HCT116 (cell line): ENCODE results near the gene SUMO1. TPM values are rescaled to one million over a fixed set of nuclear protein-coding genes. Genes with fewer than 3 reads are reported as not detected.

Experiments used
- ATAC-seq: fragments of 200-7000 bp; cut with Tn5 transposase; 2 replicates; pipeline ENCODE4 v1.9.1; 2020; ENCODE audit warnings: mild to moderate bottlenecking, moderate library complexity
- BruUV-seq: library from RNA; stranded (reverse); fragments of 400-500 nt; replicated peaks from 2 replicates; lab custom pipeline; 2021; lab: Mats Ljungman, UMichigan
- CTCF ChIA-PET: fragments of 300-600 bp; sonication (Branson Sonifier 250); formaldehyde crosslinking; loops from one replicate; lab custom pipeline; 2021; ENCODE audit warnings: antibody characterized with exemption; lab: Charles Lee
- POLR2A ChIA-PET: fragments of 300-600, 350-600 bp; sonication (Branson Sonifier 250); formaldehyde crosslinking; loops from one replicate; lab custom pipeline; 2021; ENCODE audit warnings: antibody characterized with exemption; lab: Charles Lee
- RAD21 ChIA-PET, 2 experiments: fragments of 300-600 bp; sonication (Branson Sonifier 250); formaldehyde crosslinking; loops; one replicate each; lab custom pipeline; 2023; ENCODE audit warnings: low total read pairs in 2 of 2; ENCODE audit not compliant: uncharacterized antibody in 2 of 2, unreplicated experiment in 2 of 2, low non-redundant PET in 1 of 2; lab: Charles Lee
- DNase-seq: peaks from one replicate; pipeline ENCODE4 v3.0.0-alpha.2; 2010; ENCODE audit warnings: low read depth, low spot score
- H2AFZ ChIP-seq: fragments of 200-600 bp; shearing (Covaris generic), sonication (generic); 2 replicates; pipeline ENCODE4 v1.6.1; 2017; ENCODE audit warnings: low read depth, mixed run types, mixed read lengths, antibody characterized with exemption, low read length; ENCODE audit not compliant: poor library complexity, severe bottlenecking
- H3K27ac ChIP-seq: 2 replicates; pipeline ENCODE4 v1.5.1; 2012; ENCODE audit warnings: low read depth, low read length
- H3K27me3 ChIP-seq: fragments of 200-600 bp; sonication (generic); 2 replicates; pipeline ENCODE4 v1.6.1; 2016; ENCODE audit warnings: mixed run types, low read length, mixed read lengths; ENCODE audit not compliant: insufficient read depth
- H3K36me3 ChIP-seq, 2 experiments: fragments of 200-500 bp in 1 of 2; fragments of 200-600 bp in 1 of 2; sonication (Bioruptor generic) in 1 of 2; sonication (generic) in 1 of 2; 2 replicates each; pipeline versions ENCODE4 v1.5.1 to v1.6.1; 2014 to 2016; ENCODE audit warnings: low read length in 2 of 2, inconsistent platforms in 1 of 2, mixed read lengths in 1 of 2, mixed run types in 1 of 2; ENCODE audit not compliant: insufficient read depth in 2 of 2, control insufficient read depth in 1 of 2
- H3K4me1 ChIP-seq, 2 experiments: fragments of 200-600 bp in 1 of 2; sonication (generic) in 1 of 2; 2 replicates each; pipeline versions ENCODE4 v1.5.1 to v1.6.1; 2012 to 2017; ENCODE audit warnings: low read length in 2 of 2, inconsistent platforms in 1 of 2, mild to moderate bottlenecking in 1 of 2, mixed read lengths in 1 of 2, mixed run types in 1 of 2, moderate library complexity in 1 of 2; ENCODE audit not compliant: insufficient read depth in 2 of 2, control insufficient read depth in 1 of 2
- H3K4me2 ChIP-seq: fragments of 200-600 bp; sonication (generic); 2 replicates; pipeline ENCODE4 v1.6.1; 2017; ENCODE audit warnings: mixed run types, low read length, mixed read lengths
- H3K4me3 ChIP-seq, 2 experiments: fragments of 200-600 bp in 1 of 2; sonication (generic) in 1 of 2; replicated peaks in 1 of 2; 2 replicates each; pipeline ENCODE4 v1.5.1; 2011 to 2016; ENCODE audit warnings: low read length in 2 of 2, control low read depth in 1 of 2, low read depth in 1 of 2, mild to moderate bottlenecking in 1 of 2, mixed read lengths in 1 of 2, mixed run types in 1 of 2
- H3K79me2 ChIP-seq: fragments of 200-600 bp; sonication (generic); 2 replicates; pipeline ENCODE4 v1.6.1; 2017; ENCODE audit warnings: mild to moderate bottlenecking, mixed run types, low read length, moderate library complexity, mixed read lengths; ENCODE audit not compliant: insufficient read depth
- H3K9ac ChIP-seq: fragments of 200-600 bp; sonication (generic); 2 replicates; pipeline ENCODE4 v1.6.1; 2016; ENCODE audit warnings: low read length, mixed read lengths
- H3K9me2 ChIP-seq: fragments of 200-600 bp; sonication (generic), shearing (Covaris generic); 2 replicates; pipeline ENCODE4 v1.6.1; 2017; ENCODE audit warnings: mixed run types, mild to moderate bottlenecking, moderate library complexity; ENCODE audit not compliant: insufficient read depth
- H3K9me3 ChIP-seq, 2 experiments: fragments of 200-500 bp in 1 of 2; fragments of 200-600 bp in 1 of 2; sonication (Bioruptor generic) in 1 of 2; sonication (generic) in 1 of 2; 2 replicates each; pipeline ENCODE4 v1.6.1; 2014 to 2017; ENCODE audit warnings: low read length in 2 of 2, mixed read lengths in 2 of 2, inconsistent platforms in 1 of 2, low read depth in 1 of 2, mild to moderate bottlenecking in 1 of 2, mixed run types in 1 of 2, moderate library complexity in 1 of 2; ENCODE audit not compliant: control insufficient read depth in 1 of 2, insufficient read depth in 1 of 2
- H4K20me1 ChIP-seq: fragments of 200-600 bp; sonication (generic), shearing (Covaris generic); 2 replicates; pipeline ENCODE4 v1.6.1; 2017; ENCODE audit warnings: mixed run types, mild to moderate bottlenecking, moderate library complexity; ENCODE audit not compliant: insufficient read depth
- CBX3 ChIP-seq: IDR thresholded peaks from 2 replicates; pipeline ENCODE4 v1.6.1; 2012; ENCODE audit warnings: low read depth
- EGR1 ChIP-seq: IDR thresholded peaks from 2 replicates; pipeline ENCODE4 v1.6.1; 2012; ENCODE audit warnings: low read depth
- EZH2phosphoT487 ChIP-seq: fragments of 200-600 bp; IDR thresholded peaks from 2 replicates; pipeline ENCODE4 v1.6.1; 2018; ENCODE audit warnings: antibody characterized with exemption, borderline replicate concordance
- JUND ChIP-seq: IDR thresholded peaks from 2 replicates; pipeline ENCODE4 v1.6.1; 2012
- POLR2A ChIP-seq: IDR thresholded peaks from 2 replicates; pipeline ENCODE4 v1.7.0; 2011; ENCODE audit warnings: borderline replicate concordance; ENCODE audit not compliant: insufficient read depth, insufficient read length; ENCODE audit errors: extremely low read depth
- RAD21 ChIP-seq: IDR thresholded peaks from 2 replicates; pipeline ENCODE4 v1.6.1; 2012; ENCODE audit warnings: low read depth, mild to moderate bottlenecking
- SP1 ChIP-seq: IDR thresholded peaks from 2 replicates; pipeline ENCODE4 v1.6.1; 2012; ENCODE audit warnings: low read depth
- SRF ChIP-seq: IDR thresholded peaks from 2 replicates; pipeline ENCODE4 v1.6.1; 2012; ENCODE audit warnings: low read depth
- intact Hi-C: fragments of 100-400 bp; cut with micrococcal nuclease; formaldehyde crosslinking; loops from 2 replicates; pipeline ENCODE4 v1.10.0; 2022
- total RNA-seq: library from RNA; stranded (reverse); gene quantifications from one replicate; pipeline ENCODE4 v1.2.1, GENCODE V29; 2021; ENCODE audit not compliant: unreplicated experiment
- TF ChIP-seq, protein P1 (sequence below): IDR thresholded peaks from 2 replicates; pipeline ENCODE4 v1.6.1; 2011; ENCODE audit warnings: mild to moderate bottlenecking, low read length, moderate library complexity; ENCODE audit not compliant: insufficient replicate concordance; ENCODE audit errors: extremely low read depth
- TF ChIP-seq, protein P2 (sequence below): IDR thresholded peaks from 2 replicates; pipeline ENCODE4 v1.6.1; 2012
- TF ChIP-seq, protein P3 (sequence below): IDR thresholded peaks from 2 replicates; pipeline ENCODE4 v1.6.1; 2012
- TF ChIP-seq, protein P4 (sequence below), 3 experiments: fragments of 200-600 bp in 1 of 3; sonication (generic) in 1 of 3; IDR thresholded peaks in 2 of 3; conservative IDR thresholded peaks in 1 of 3; 2 replicates each; pipeline ENCODE4 v1.5.1; 2012 to 2017; ENCODE audit warnings: low read depth in 2 of 3, low read length in 2 of 3, antibody characterized with exemption in 1 of 3, borderline replicate concordance in 1 of 3, control low read depth in 1 of 3, mild to moderate bottlenecking in 1 of 3, mixed read lengths in 1 of 3, mixed run types in 1 of 3, moderate library complexity in 1 of 3; ENCODE audit not compliant: insufficient read depth in 1 of 3

The SUMO1 gene
- total RNA-seq, 1 experiment from 2014 or later = 130 TPM

DNA sequence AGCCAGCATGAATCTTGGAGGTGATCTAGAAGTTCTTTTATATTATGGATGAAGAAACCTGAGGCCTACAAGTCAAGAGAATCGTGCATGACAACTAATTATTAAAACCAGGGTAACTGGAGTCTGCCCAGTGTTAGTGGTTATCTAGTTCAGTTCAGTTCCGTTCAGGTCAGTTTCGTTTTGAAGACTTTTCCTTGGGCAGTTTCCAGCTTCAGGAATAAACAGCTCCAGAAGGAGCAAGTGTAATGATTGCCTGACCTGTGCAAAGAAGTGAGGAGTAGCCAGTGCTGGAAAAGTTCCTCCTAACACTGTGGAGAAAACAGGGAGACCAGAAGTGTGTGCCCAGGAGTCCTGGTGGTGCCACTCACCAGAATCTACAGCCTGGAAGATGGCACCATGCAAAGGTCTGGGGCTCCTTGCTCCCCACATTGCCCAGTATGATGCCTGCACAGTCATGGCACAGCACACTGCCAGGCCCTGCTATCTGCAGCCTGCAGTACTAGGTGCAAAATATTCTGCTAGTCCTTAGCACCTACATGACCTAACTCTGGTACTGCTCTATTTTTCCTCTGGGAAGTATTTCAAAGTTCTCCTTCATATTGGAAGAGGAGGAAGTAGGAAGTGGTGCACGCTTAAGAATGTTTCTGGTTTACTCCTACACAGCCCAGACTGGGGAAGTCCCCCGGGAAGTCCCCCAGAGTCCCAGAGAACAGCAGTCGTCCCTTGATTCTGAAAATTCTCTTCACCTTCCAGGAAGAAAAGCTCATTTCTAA is 65.8 kb downstream of the SUMO1 start (continued):
- TF ChIP-seq, protein P1, sequence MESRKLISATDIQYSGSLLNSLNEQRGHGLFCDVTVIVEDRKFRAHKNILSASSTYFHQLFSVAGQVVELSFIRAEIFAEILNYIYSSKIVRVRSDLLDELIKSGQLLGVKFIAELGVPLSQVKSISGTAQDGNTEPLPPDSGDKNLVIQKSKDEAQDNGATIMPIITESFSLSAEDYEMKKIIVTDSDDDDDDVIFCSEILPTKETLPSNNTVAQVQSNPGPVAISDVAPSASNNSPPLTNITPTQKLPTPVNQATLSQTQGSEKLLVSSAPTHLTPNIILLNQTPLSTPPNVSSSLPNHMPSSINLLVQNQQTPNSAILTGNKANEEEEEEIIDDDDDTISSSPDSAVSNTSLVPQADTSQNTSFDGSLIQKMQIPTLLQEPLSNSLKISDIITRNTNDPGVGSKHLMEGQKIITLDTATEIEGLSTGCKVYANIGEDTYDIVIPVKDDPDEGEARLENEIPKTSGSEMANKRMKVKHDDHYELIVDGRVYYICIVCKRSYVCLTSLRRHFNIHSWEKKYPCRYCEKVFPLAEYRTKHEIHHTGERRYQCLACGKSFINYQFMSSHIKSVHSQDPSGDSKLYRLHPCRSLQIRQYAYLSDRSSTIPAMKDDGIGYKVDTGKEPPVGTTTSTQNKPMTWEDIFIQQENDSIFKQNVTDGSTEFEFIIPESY = no peak
- TF ChIP-seq, protein P2, sequence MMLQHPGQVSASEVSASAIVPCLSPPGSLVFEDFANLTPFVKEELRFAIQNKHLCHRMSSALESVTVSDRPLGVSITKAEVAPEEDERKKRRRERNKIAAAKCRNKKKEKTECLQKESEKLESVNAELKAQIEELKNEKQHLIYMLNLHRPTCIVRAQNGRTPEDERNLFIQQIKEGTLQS = no peak
- no peak for TF ChIP-seq RAD21
- TF ChIP-seq POLR2A = no peak
- no peak for TF ChIP-seq EGR1
- TF ChIP-seq, protein P3, sequence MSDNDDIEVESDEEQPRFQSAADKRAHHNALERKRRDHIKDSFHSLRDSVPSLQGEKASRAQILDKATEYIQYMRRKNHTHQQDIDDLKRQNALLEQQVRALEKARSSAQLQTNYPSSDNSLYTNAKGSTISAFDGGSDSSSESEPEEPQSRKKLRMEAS = no peak

DNA sequence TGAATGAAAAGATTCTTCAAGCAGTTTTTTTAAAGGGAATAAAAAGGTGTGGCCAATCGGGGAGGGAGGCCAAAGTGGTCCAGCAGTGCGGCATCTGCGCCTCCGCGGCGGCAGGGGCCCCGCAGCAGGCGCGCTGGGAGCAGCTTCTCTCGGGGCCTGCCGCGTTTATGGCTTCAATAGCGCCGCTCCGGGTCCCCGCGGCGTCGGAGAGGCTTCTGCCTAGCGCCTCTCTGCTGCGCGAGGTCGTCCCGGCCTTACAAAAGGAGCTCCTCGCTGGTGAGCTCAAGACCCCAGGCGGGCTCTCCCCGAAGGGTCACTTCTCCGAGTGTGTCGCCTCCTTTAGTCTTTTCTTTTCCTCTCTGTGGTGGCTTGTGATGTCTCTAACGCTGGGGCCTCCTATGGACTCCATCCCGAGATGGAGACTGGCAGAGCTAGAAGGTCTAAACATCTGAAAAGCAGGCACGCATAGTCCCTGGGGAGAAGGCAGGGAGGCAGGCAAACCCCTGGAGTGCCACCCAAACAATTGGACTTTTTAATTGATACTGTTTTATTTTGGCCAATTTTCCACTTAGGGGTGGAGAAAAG is 67.1 kb downstream of the SUMO1 start:
- TF ChIP-seq EZH2phosphoT487 (no peak), JUND (no peak), SRF (no peak), CBX3 (no peak), SP1 (no peak)
- TF ChIP-seq, protein P4, sequence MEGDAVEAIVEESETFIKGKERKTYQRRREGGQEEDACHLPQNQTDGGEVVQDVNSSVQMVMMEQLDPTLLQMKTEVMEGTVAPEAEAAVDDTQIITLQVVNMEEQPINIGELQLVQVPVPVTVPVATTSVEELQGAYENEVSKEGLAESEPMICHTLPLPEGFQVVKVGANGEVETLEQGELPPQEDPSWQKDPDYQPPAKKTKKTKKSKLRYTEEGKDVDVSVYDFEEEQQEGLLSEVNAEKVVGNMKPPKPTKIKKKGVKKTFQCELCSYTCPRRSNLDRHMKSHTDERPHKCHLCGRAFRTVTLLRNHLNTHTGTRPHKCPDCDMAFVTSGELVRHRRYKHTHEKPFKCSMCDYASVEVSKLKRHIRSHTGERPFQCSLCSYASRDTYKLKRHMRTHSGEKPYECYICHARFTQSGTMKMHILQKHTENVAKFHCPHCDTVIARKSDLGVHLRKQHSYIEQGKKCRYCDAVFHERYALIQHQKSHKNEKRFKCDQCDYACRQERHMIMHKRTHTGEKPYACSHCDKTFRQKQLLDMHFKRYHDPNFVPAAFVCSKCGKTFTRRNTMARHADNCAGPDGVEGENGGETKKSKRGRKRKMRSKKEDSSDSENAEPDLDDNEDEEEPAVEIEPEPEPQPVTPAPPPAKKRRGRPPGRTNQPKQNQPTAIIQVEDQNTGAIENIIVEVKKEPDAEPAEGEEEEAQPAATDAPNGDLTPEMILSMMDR (IDR thresholded peaks at IDR 0.05 in 2 of 3, conservative IDR thresholded peaks at IDR 0.05 in 1 of 3; ENCODE audit: borderline replicate concordance in 1 of 3, insufficient read depth in 1 of 3, low read depth in 2 of 3, low read length in 2 of 3) = no peak
- Histone ChIP-seq H3K36me3 (no peaks in the 10 kb centered on the region), H3K27ac (no peak overlapping the region), H2AFZ (no peak overlapping the region), H3K9me2 (no peaks in the 10 kb centered on the region), H3K4me3 (no peak overlapping the region), H3K4me2 (no peak overlapping the region), H3K9me3 (no peaks in the 10 kb centered on the region), H3K4me1 (no peaks in the 10 kb centered on the region), H4K20me1 (no peaks in the 10 kb centered on the region), H3K9ac (no peak overlapping the region), H3K27me3 (no peaks in the 10 kb centered on the region), H3K79me2 (no peaks in the 10 kb centered on the region)
- no peak for ATAC-seq
- CTCF ChIA-PET = interaction anchor here (1.5 kb wide), 1 partner anchor 10 kb away, joined by 3 read pairs; no protein-coding TSS in a partner anchor
- intact Hi-C loops = no loop called here
- POLR2A ChIA-PET = no interaction called here
- BruUV-seq = no TSS peak
- DNase-seq = no peak
- RAD21 ChIA-PET = no interaction called here
